GM19324 (cell line): Measurements from ENCODE around the gene NAE1.
"Not testable (repeated sequence)": the region's sequence is repeated elsewhere in the genome, so short reads cannot be mapped to it uniquely, and the experiment has no call there.

ENCODE experiments used
- ATAC-seq: cut with Tn5 transposase; IDR thresholded peaks from one replicate; pipeline ENCODE4 v1.9.1; 2021; ENCODE audit warnings: mild to moderate bottlenecking, moderate library complexity; ENCODE audit not compliant: unreplicated experiment, low FRiP score

NAE1 gene

GRCh38 chr16:66809765-66810164 is 21.0 kb downstream of the NAE1 start:
- no peak for ATAC-seq

GRCh38 chr16:66802159-66802558 is 28.6 kb downstream of the NAE1 start:
- no peak for ATAC-seq

GRCh38 chr16:66801320-66802105 is 29.3 kb downstream of the NAE1 start, which contains the start of gene TERB1:
Gene TERB1, minus strand, starts transcription at chr16:66801584. Its CDS starts 4,786 bp downstream, at chr16:66796798.
- ATAC-seq, result no peak

DNA sequence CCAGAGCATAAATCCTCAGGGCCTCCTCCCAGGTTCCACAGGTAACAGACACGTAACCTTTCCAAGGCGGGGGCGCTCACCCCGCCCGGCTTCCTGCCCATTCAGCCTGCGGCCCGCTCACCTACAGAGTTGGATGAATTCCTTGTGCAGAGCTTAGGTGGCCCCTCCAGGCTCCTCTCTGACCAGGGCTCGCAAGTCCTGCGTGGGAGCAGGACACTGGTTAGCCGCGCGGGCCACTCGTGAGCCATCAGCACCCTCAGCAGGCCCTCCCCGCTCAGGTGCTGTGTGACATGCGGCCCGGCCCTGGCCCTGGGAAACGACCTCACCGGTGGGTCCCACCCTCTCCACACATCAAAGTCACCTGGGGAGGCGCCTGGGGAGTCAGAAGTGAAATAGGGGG is 29.9 kb downstream of the NAE1 start:
- ATAC-seq, result no peak

- ATAC-seq, result no peak
Observed at GRCh38 chr16:66798161-66798560, 32.6 kb downstream of the NAE1 start.

DNA sequence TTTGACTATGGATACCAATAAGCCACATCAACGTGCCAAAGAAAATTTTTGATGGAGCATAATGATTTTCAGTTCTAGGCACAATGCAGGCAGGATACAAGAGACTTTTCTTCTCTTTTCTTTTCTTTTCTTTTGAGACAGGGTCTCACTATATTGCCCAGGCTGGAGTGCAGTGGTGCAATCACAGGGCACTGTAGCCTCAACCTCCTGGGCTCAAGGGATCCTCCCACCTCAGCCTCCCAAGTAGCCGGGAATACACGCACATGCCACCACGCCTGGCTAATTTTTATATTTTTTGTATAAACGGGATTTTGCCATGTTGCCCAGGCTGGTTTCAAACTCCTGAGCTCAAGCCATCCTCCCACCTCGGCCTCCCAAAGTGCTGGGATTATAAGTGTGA is 36.8 kb downstream of the NAE1 start:
- ATAC-seq, result not testable (repeated sequence)

GRCh38 chr16:66790130-66790733 is 40.5 kb downstream of the NAE1 start:
- ATAC-seq, result no peak

- ATAC-seq, result no peak
Observed at GRCh38 chr16:66787427-66787826, 43.3 kb downstream of the NAE1 start.

GRCh38 chr16:66786551-66786950 is 44.2 kb downstream of the NAE1 start:
- ATAC-seq, result no peak

GRCh38 chr16:66776457-66776856 is 54.3 kb downstream of the NAE1 start:
- no peak for ATAC-seq

- ATAC-seq, result no peak
Observed at GRCh38 chr16:66774981-66775380, 55.8 kb downstream of the NAE1 start.

- ATAC-seq, result no peak
Observed at GRCh38 chr16:66758086-66758485, 72.7 kb downstream of the NAE1 start.

DNA sequence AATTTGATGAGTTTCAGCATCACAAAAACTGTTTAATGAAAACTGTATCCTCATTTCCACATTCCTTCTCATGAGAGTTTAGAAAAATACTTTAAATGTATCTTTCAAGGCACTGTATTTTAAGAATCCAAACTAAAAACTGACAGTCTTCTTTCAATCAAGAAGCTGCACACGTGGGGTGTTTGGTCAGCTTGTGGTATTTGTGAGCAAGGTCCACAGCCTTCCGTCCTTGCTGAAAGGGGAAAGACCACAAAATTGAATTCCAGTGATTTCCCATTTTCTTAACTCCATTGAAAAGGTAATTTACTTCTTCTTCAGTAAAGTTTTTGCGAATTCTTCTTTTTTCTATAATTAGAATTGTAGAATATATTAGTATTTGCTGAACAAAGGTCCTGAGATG is 76.0 kb downstream of the NAE1 start:
- no peak for ATAC-seq

DNA sequence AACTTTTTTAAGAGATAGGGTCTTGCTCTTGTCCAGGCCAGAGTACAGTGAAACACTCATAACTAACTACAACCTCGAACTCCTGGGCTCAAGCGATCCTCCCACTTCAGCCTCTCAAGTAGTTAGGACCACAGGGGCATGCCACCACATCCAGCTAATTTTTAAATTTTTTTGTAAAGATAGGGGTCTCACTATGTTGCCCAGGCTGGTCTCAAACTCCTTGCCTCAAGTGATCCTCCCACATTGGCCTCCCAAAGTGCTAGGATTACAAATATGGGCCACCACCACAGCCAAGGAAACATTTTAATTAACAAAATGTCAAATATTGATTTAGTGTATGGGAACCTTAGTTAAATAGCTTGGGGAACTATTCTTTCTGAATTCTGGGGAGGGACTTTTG is 76.6 kb downstream of the NAE1 start:
- no peak for ATAC-seq

DNA sequence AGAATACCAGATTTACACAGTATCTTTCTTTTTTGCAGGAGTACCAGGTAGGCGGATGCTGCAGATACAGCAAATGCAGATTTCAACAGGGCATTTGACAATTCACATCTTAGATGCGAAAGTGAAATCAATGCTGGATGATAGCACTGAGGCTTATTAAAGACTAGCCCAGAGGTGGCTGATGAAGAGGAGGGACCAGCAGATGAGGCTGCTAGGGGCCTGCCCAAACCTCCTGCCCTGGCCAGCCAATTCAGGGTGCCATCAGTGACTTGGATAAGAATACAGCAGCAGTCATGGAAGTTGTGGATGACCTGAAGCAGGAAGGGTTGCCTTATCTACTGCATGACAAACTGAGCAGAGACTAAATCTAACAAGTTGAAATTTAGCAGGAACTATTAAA is 77.8 kb downstream of the NAE1 start:
- ATAC-seq, result no peak
